ENCODE results near the gene EIF4E1B.

GRCh38 chr5:176658817-176659511, 28.5 kb downstream of the EIF4E1B start:
- TF ChIP-seq, protein P1, sequence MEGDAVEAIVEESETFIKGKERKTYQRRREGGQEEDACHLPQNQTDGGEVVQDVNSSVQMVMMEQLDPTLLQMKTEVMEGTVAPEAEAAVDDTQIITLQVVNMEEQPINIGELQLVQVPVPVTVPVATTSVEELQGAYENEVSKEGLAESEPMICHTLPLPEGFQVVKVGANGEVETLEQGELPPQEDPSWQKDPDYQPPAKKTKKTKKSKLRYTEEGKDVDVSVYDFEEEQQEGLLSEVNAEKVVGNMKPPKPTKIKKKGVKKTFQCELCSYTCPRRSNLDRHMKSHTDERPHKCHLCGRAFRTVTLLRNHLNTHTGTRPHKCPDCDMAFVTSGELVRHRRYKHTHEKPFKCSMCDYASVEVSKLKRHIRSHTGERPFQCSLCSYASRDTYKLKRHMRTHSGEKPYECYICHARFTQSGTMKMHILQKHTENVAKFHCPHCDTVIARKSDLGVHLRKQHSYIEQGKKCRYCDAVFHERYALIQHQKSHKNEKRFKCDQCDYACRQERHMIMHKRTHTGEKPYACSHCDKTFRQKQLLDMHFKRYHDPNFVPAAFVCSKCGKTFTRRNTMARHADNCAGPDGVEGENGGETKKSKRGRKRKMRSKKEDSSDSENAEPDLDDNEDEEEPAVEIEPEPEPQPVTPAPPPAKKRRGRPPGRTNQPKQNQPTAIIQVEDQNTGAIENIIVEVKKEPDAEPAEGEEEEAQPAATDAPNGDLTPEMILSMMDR (IDR thresholded peaks at IDR 0.05; ENCODE audit: low read depth, low read length, missing input control): no peak
- TF ChIP-seq, protein P2, sequence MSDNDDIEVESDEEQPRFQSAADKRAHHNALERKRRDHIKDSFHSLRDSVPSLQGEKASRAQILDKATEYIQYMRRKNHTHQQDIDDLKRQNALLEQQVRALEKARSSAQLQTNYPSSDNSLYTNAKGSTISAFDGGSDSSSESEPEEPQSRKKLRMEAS (IDR thresholded peaks at IDR 0.05): no peak

Data from liver (tissue), 2 donors.